ENCODE results near the gene OSR1. TPM values are rescaled to one million over a fixed set of nuclear protein-coding genes. Genes with fewer than 3 reads are reported as not detected.

The OSR1 gene
- total and polyA plus RNA-seq, 8 donors, result 20.5 to 50.9 (median 40.2) TPM

GRCh38 chr2:19380532-19380931, 22.1 kb upstream of the OSR1 start:
- Histone ChIP-seq H3K27me3 (no peaks in the 10 kb centered on the region), H3K36me3 (no peaks in the 10 kb centered on the region), H3K27ac (no peak overlapping the region), H3K4me3 (no peak overlapping the region), H3K4me1 (no peaks in the 10 kb centered on the region), H3K9me3 (no peaks in the 10 kb centered on the region)
- no peak for ATAC-seq
- intact Hi-C loops (cut with DNase I), result no loop called here
- TF ChIP-seq CTCF (IDR thresholded peaks at IDR 0.05), result no peak
- DNase-seq, result no peak

GRCh38 chr2:19378939-19379338, 20.5 kb upstream of the OSR1 start:
- H3K27ac ChIP-seq, result no peak overlapping the region
- no peaks in the 10 kb centered on the region for H3K27me3 ChIP-seq
- H3K9me3 ChIP-seq, result no peaks in the 10 kb centered on the region
- no peak overlapping the region for H3K4me3 ChIP-seq
- TF ChIP-seq CTCF (IDR thresholded peaks at IDR 0.05), result no peak
- intact Hi-C loops (cut with DNase I), result no loop called here
- DNase-seq (no peak), ATAC-seq (no peak)
- no peaks in the 10 kb centered on the region for H3K36me3 ChIP-seq
- no peaks in the 10 kb centered on the region for H3K4me1 ChIP-seq

- TF ChIP-seq CTCF (IDR thresholded peaks at IDR 0.05), result no peak
- ATAC-seq (no peak), DNase-seq (no peak)
- no peaks in the 10 kb centered on the region for H3K9me3 ChIP-seq
- no peaks in the 10 kb centered on the region for H3K36me3 ChIP-seq
- H3K4me3 ChIP-seq, result no peak overlapping the region
- intact Hi-C loops (cut with DNase I), result no loop called here
- H3K27ac ChIP-seq, result no peak overlapping the region
- H3K27me3 ChIP-seq, result no peaks in the 10 kb centered on the region
- no peaks in the 10 kb centered on the region for H3K4me1 ChIP-seq
Observed at GRCh38 chr2:19377717-19378116, 19.3 kb upstream of the OSR1 start.

GRCh38 chr2:19373352-19373751, 14.9 kb upstream of the OSR1 start:
- ATAC-seq (no peak), DNase-seq (no peak)
- H3K9me3 ChIP-seq, result no peaks in the 10 kb centered on the region
- H3K4me3 ChIP-seq, result no peak overlapping the region
- intact Hi-C loops (cut with DNase I), result no loop called here
- no peak overlapping the region for H3K27ac ChIP-seq
- H3K4me1 ChIP-seq, result no peaks in the 10 kb centered on the region
- H3K27me3 ChIP-seq, result peaks cover 0 to 28% of the 10 kb centered on the region in 2 donors
- H3K36me3 ChIP-seq, result no peaks in the 10 kb centered on the region
- no peak for TF ChIP-seq CTCF (IDR thresholded peaks at IDR 0.05)

- H3K4me1 ChIP-seq, result no peaks in the 10 kb centered on the region
- no peak overlapping the region for H3K27ac ChIP-seq
- peaks cover 0 to 40% of the 10 kb centered on the region in 2 donors for H3K27me3 ChIP-seq
- TF ChIP-seq CTCF (IDR thresholded peaks at IDR 0.05), result no peak
- DNase-seq (no peak), ATAC-seq (no peak)
- no peaks in the 10 kb centered on the region for H3K9me3 ChIP-seq
- intact Hi-C loops (cut with DNase I), result no loop called here
- H3K4me3 ChIP-seq, result no peak overlapping the region
- no peaks in the 10 kb centered on the region for H3K36me3 ChIP-seq
Observed at GRCh38 chr2:19371996-19372582, 13.7 kb upstream of the OSR1 start.

Data from left lung (tissue), 10 donors.